ENCODE results near the gene RO60. TPM values are rescaled to one million over a fixed set of nuclear protein-coding genes. Genes with fewer than 3 reads are reported as not detected.

Gene RO60
- total RNA-seq, 1 donor = 105 TPM

Other genes starting within 250 kb of the RO60 start
- 19.7 TPM for gene UCHL5, start 252 bp upstream of the RO60 start, total RNA-seq
- gene GLRX2, start 45.8 kb downstream of the RO60 start, total RNA-seq = 2.3 TPM
- 40.2 TPM for gene CDC73, start 62.4 kb downstream of the RO60 start, total RNA-seq
- 0.31 TPM for gene B3GALT2, start 127.0 kb downstream of the RO60 start, total RNA-seq

Data from mononuclear cell (primary cell).